ENCODE measurements around the gene CHCHD3.
"Not testable (repeated sequence)": the region's sequence is repeated elsewhere in the genome, so short reads cannot be mapped to it uniquely, and the experiment has no call there.

GRCh38 chr7:133035240-133035639 lies 46.6 kb downstream of the CHCHD3 start:
- TF ChIP-seq ZNF274 (IDR thresholded peaks at IDR 0.05; ENCODE audit: low read length); ZNF274 (tag by site-specific recombination; IDR thresholded peaks at IDR 0.05; ENCODE audit: borderline replicate concordance); ZNF248 (tag by site-specific recombination; IDR thresholded peaks at IDR 0.05); ZIC2 (tag by site-specific recombination; IDR thresholded peaks at IDR 0.05); RBAK (tag by site-specific recombination; IDR thresholded peaks at IDR 0.05); CTCF (tag by site-specific recombination; IDR thresholded peaks at IDR 0.05); ZNF132 (tag by site-specific recombination; IDR thresholded peaks at IDR 0.05; ENCODE audit: borderline replicate concordance); ZFP69B (tag by site-specific recombination; IDR thresholded peaks at IDR 0.05); PRDM4 (tag by site-specific recombination; IDR thresholded peaks at IDR 0.05); YY1 (tag by site-specific recombination; IDR thresholded peaks at IDR 0.05); ZNF585B (tag by site-specific recombination; IDR thresholded peaks at IDR 0.05): not testable (repeated sequence)
